GM12891 (cell line): Measurements from ENCODE around the gene TMEM117.

Source experiments
- POLR2AphosphoS5 ChIP-seq: IDR thresholded peaks from 2 replicates; pipeline ENCODE4 v1.6.1; 2011; ENCODE audit warnings: low read depth, low read length, control low read depth
- TAF1 ChIP-seq: IDR thresholded peaks from 2 replicates; pipeline ENCODE4 v1.6.1; 2011; ENCODE audit warnings: low read depth, low read length, control low read depth

DNA sequence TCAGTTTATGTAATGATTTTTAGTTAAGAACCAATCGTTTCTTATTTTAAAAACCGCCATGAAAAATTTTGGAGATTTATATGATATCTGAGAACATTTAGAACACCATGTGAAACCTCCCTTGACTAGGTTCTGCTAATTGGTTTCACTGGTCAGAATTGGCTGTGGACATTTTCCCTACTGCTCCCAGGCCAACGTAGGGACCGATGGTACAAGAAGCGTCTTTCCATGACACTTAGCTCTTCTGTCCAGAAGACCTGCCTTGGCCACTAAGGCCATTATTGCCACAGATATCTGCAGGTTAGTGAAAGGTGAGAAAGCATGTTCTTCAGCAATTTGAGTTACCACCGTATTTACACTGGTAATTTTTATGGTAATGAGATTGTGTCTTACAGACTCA, 424.0 kb downstream of the TMEM117 start:
- no peak for TF ChIP-seq TAF1
- TF ChIP-seq POLR2AphosphoS5: no peak
